OCI-LY1 (cell line): ENCODE measurements around the gene PLEKHM3.

Source experiments
- CTCF ChIP-seq: fragments of 200-600 bp; sonication (generic), shearing (Covaris generic); IDR thresholded peaks from 2 replicates; pipeline ENCODE4 v1.5.1; 2017; ENCODE audit warnings: mild to moderate bottlenecking, antibody characterized with exemption, low read length, moderate library complexity, mixed read lengths
- EZH2 ChIP-seq: fragments of 200-600 bp; sonication (generic), shearing (Covaris generic); IDR thresholded peaks from 2 replicates; pipeline ENCODE4 v1.8.0; 2017; ENCODE audit warnings: borderline replicate concordance, mixed run types, mild to moderate bottlenecking, antibody characterized with exemption, low read length, moderate library complexity, mixed read lengths

DNA sequence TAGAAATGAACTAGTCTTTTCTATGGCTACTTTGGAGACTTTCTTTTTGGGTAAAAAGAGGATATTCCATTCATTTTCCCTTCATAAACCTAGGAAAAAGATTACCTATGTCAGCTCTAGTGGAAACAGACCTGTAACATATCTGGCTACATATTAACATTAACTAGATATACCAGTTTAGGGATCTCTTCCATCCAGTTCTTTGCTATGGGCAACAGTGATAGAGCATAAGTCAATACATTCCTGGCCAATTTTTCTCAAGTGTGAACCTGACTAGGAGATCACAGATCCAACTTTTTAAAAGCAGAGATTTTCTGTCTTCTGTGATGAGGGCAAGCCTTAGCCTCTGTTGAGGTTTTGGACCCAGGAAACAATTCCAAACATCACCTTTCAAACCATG is 34.5 kb downstream of the PLEKHM3 start:
- TF ChIP-seq CTCF (no peak), EZH2 (no peak)
